Posterior vena cava (tissue), 2 donors: ENCODE results near the gene COL15A1. TPM values are rescaled to one million over a fixed set of nuclear protein-coding genes. Genes with fewer than 3 reads are reported as not detected.

Experiments
- total RNA-seq, 2 donors: library from RNA; stranded (reverse); fragmentation: NEBNext Ultra II Directional; extraction: Animal tissue kit (Norgen Biotek cat#: 25700); gene quantifications; one replicate each; pipeline ENCODE4 v1.2.1, GENCODE V29; 2021
- donor health status: DM: yes; HTN: yes; CAD: no.
- donor health status: DM: yes; HTN: yes; CAD: no.

COL15A1 gene
- total RNA-seq, 2 donors from 2014 or later: 126 to 129 TPM

Other genes starting within 250 kb of the COL15A1 start
- gene GABBR2, start 235.0 kb upstream of the COL15A1 start, total RNA-seq: not detected
- 10 to 100 TPM; 15.5 to 18.6 TPM for gene ANKS6, start 147.4 kb upstream of the COL15A1 start, total RNA-seq
- gene GALNT12, start 136.2 kb upstream of the COL15A1 start, total RNA-seq: 10 to 100 TPM; 16.1 to 17.6 TPM
- gene TGFBR1, start 161.2 kb downstream of the COL15A1 start, total RNA-seq: 10 to 100 TPM; 85.0 to 91.6 TPM